Stomach (tissue), 4 donors: ENCODE measurements around the gene CCDC69.

ENCODE experiments used
- CTCF ChIP-seq, 7 experiments: fragments of 450-650 bp in 4 of 7; fragments of 200-600 bp in 3 of 7; sonication (generic) in 3 of 7; IDR thresholded peaks; one replicate each; pipeline ENCODE4 v1.5.1; 2016 to 2019; ENCODE audit warnings: antibody characterized with exemption in 7 of 7, control low read depth in 2 of 7, mild to moderate bottlenecking in 1 of 7
- EP300 ChIP-seq: sonication (generic); formaldehyde crosslinking; IDR thresholded peaks from one replicate; pipeline ENCODE4 v1.6.1; 2017; ENCODE audit warnings: antibody characterized with exemption

GRCh38 chr5:151159649-151160373 lies 64.1 kb downstream of the CCDC69 start:
- TF ChIP-seq CTCF (IDR thresholded peaks at IDR 0.05) (no peak), EP300 (no peak)
